K562 (cell line): ENCODE measurements around the gene CFAP73.

Experiments
- ARNT ChIP-seq, 2 experiments: fragments of 450-650 bp; IDR thresholded peaks; 2 replicates each; pipeline ENCODE4 v1.6.1; 2016; ENCODE audit warnings: mild to moderate bottlenecking in 1 of 2
- FOS ChIP-seq: IDR thresholded peaks from 3 replicates; pipeline ENCODE4 v1.6.1; 2011; ENCODE audit not compliant: insufficient read length; ENCODE audit errors: extremely low read depth
- GTF2F1 ChIP-seq: IDR thresholded peaks from 2 replicates; pipeline ENCODE4 v1.6.1; 2011; ENCODE audit warnings: low read depth, low read length, improper control_type of control experiment
- KDM1A ChIP-seq, 2 experiments: fragments of 450-650 bp; IDR thresholded peaks; 2 replicates each; pipeline ENCODE4 v1.6.1; 2016; ENCODE audit warnings: mild to moderate bottlenecking in 2 of 2
- MAX ChIP-seq: sonication (generic); formaldehyde crosslinking; IDR thresholded peaks from 2 replicates; pipeline ENCODE4 v1.9.0; 2022; ENCODE audit warnings: mild to moderate bottlenecking, missing genetic modification reagents
- MEIS2 ChIP-seq: fragments of 450-650 bp; IDR thresholded peaks from 2 replicates; pipeline ENCODE4 v1.6.1; 2014; ENCODE audit warnings: mild to moderate bottlenecking; ENCODE audit not compliant: partially characterized antibody
- MTA1 ChIP-seq: fragments of 450-650 bp; IDR thresholded peaks from 2 replicates; pipeline ENCODE4 v1.6.1; 2017; ENCODE audit warnings: borderline replicate concordance
- POLR2A ChIP-seq: fragments of 450-650 bp; conservative IDR thresholded peaks from 2 replicates; pipeline ENCODE4 v1.6.1; 2016
- RHOXF2B ChIP-seq: fragments of 250-450 bp; sonication (Bioruptor Pico); conservative IDR thresholded peaks from 2 replicates; pipeline ENCODE4 v1.5.1; 2021
- SMARCA5 ChIP-seq: fragments of 450-650 bp; IDR thresholded peaks from 2 replicates; pipeline ENCODE4 v1.6.1; 2016
- ZBTB7A ChIP-seq: IDR thresholded peaks from 2 replicates; pipeline ENCODE4 v1.6.1; 2011; ENCODE audit warnings: low read depth, mild to moderate bottlenecking, low read length, moderate library complexity, borderline replicate concordance; ENCODE audit not compliant: control insufficient read depth
- ZNF263 ChIP-seq: sonication (generic); formaldehyde crosslinking; IDR thresholded peaks from 2 replicates; pipeline ENCODE4 v1.8.0; 2022; ENCODE audit warnings: mild to moderate bottlenecking, missing genetic modification reagents, borderline replicate concordance
- ZNF76 ChIP-seq: fragments of 250-450 bp; sonication (Bioruptor Pico); IDR thresholded peaks from 2 replicates; pipeline ENCODE4 v1.4.0; 2020; ENCODE audit warnings: mild to moderate bottlenecking, moderate library complexity, borderline replicate concordance

GRCh38 chr12:113179023-113179422, 29.5 kb downstream of the CFAP73 start:
- TF ChIP-seq ARNT (IDR thresholded peaks at IDR 0.05) (no peak), MEIS2 (no peak), KDM1A (IDR thresholded peaks at IDR 0.05) (no peak), FOS (no peak), ZNF76 (CRISPR knock-in tag) (no peak), GTF2F1 (no peak), SMARCA5 (no peak), RHOXF2B (CRISPR knock-in tag) (no peak), ZBTB7A (no peak), MTA1 (no peak), POLR2A (no peak), MAX (CRISPR knock-in tag) (no peak), ZNF263 (no peak)
